BLaER1 (cell line): ENCODE data around the gene LTBP2.

ENCODE experiments used
- H3K27ac ChIP-seq: shearing (Covaris generic); formaldehyde crosslinking; 2 replicates; pipeline ENCODE4 v1.8.1; 2022
- H3K27me3 ChIP-seq: shearing (Covaris generic); formaldehyde crosslinking; 2 replicates; pipeline ENCODE4 v1.8.1; 2022
- H3K36me3 ChIP-seq: shearing (Covaris generic); formaldehyde crosslinking; 2 replicates; pipeline ENCODE4 v1.8.1; 2022
- H3K4me1 ChIP-seq: shearing (Covaris generic); formaldehyde crosslinking; 2 replicates; pipeline ENCODE4 v1.8.1; 2022
- H3K4me2 ChIP-seq: shearing (Covaris generic); formaldehyde crosslinking; 2 replicates; pipeline ENCODE4 v1.8.1; 2022
- H3K4me3 ChIP-seq: shearing (Covaris generic); formaldehyde crosslinking; 2 replicates; pipeline ENCODE4 v1.8.1; 2022
- H3K9ac ChIP-seq: shearing (Covaris generic); formaldehyde crosslinking; 2 replicates; pipeline ENCODE4 v1.8.1; 2022
- H3K9me3 ChIP-seq: shearing (Covaris generic); formaldehyde crosslinking; 2 replicates; pipeline ENCODE4 v1.8.1; 2022
- H4K20me1 ChIP-seq: shearing (Covaris generic); formaldehyde crosslinking; 2 replicates; pipeline ENCODE4 v1.8.1; 2022
- Cebpa-rat ChIP-seq: shearing (Covaris generic); IDR thresholded peaks from 2 replicates; pipeline ENCODE4 v1.8.1; 2022

LTBP2 gene

DNA sequence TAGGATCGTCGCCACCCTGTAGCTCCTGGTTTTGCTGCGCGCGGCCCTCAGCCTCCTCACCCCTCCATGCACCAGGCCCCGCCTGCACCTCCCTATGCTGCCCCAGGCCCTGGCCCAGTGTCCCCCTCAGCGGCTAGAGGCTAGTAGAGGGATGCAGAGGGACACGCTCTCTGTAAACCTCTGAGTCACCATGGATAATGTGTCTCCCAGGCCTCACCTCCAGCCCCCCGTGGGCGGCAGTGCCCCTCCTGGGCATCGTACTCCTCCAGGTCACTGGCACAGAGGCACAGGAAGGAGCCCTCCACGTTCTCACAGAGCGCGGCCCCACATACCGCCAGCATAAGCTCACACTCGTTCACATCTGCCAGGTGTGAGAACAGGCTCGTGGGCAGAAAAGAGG, 106.2 kb downstream of the LTBP2 start:
- peak overlapping the region; percentile 87 for H3K9ac ChIP-seq
- H3K36me3 ChIP-seq: peaks cover 23% of the 10 kb centered on the region
- TF ChIP-seq Cebpa-rat: no peak
- H3K27ac ChIP-seq: peak overlapping the region; percentile 96
- peak overlapping the region; percentile 99 for H3K4me2 ChIP-seq
- H4K20me1 ChIP-seq: no peaks in the 10 kb centered on the region
- peak overlapping the region; percentile 60 for H3K4me3 ChIP-seq
- H3K9me3 ChIP-seq: no peaks in the 10 kb centered on the region
- no peaks in the 10 kb centered on the region for H3K27me3 ChIP-seq
- H3K4me1 ChIP-seq: peaks cover 85% of the 10 kb centered on the region

DNA sequence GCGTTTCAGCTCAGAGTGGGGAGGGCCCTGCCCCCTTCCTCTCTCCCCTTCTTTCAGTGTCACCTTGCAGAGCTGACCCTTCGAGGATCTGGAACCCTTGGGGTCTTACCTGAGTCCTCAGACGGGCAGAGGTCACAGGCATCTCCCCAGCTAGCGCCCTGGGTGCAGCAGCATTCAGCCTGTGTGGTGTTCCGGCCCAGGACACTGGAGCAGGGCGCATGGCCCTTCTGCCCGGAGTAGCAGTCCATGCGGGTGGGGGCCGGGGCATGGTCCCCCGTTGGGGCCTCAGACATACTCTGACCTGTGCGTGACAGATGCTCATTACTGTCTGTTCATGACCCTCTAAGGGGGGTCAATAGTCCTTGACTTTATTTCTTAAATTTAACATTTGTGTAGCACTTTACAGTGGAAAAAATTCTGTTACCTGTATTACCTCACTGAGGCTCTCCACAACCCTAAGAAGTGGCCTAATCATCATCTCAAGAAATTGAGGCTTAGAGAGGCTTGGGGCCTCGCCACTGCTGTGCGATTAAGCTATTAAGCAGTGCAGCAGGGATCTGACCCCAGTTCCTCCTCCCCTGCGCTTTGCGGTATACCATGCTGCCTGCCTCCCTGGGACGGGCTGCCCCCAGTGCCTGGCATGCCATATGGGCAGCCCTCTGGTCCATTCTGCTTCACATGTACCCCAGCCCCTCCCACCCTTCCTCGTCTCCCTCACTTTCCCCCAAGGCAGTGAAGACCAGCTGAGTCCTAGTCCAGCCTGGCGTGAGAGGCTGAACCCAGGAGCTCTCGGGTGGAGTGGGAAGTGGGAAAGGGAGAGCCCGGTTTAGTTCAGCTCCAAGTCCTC, 106.9 kb downstream of the LTBP2 start:
- TF ChIP-seq Cebpa-rat: no peak
- Histone ChIP-seq H3K27me3 (no peaks in the 10 kb centered on the region), H3K4me3 (peak overlapping the region; percentile 60)

DNA sequence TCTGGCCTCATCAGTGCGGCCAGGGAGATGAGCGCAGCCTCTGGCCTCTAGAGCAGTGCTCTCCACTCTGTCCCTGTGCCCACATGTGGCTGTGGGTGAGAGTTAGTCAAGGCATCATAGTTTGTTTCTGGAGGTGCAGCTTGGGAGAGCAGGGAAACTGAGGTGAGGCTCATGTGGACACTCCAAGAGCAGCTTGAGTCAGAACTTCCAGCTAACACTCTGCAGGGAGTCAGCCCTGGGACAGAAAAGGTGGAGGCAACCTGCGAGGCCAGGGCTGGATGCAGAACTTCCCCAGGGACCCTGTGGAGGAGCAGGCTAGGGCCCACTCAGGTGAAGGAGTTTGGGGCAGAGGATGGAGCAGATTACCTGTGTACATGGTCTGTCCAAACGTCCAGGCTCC, 107.6 kb downstream of the LTBP2 start:
- Histone ChIP-seq H3K27me3 (no peaks in the 10 kb centered on the region), H3K9me3 (no peaks in the 10 kb centered on the region), H3K4me1 (peaks cover 80% of the 10 kb centered on the region), H3K9ac (peak overlapping the region; percentile 87), H3K36me3 (peaks cover 38% of the 10 kb centered on the region), H4K20me1 (no peaks in the 10 kb centered on the region), H3K4me2 (peak overlapping the region; percentile 99), H3K4me3 (no peak overlapping the region), H3K27ac (peak overlapping the region; percentile 96)
- TF ChIP-seq Cebpa-rat: no peak

More for the DNA sequence above, 106.9 kb downstream of the LTBP2 start:
- H3K36me3 ChIP-seq: peaks cover 31% of the 10 kb centered on the region
- peak overlapping the region; percentile 96 for H3K27ac ChIP-seq
- no peaks in the 10 kb centered on the region for H3K9me3 ChIP-seq
- peak overlapping the region; percentile 99 for H3K4me2 ChIP-seq
- peaks cover 85% of the 10 kb centered on the region for H3K4me1 ChIP-seq
- H3K9ac ChIP-seq: peak overlapping the region; percentile 87
- H4K20me1 ChIP-seq: no peaks in the 10 kb centered on the region

DNA sequence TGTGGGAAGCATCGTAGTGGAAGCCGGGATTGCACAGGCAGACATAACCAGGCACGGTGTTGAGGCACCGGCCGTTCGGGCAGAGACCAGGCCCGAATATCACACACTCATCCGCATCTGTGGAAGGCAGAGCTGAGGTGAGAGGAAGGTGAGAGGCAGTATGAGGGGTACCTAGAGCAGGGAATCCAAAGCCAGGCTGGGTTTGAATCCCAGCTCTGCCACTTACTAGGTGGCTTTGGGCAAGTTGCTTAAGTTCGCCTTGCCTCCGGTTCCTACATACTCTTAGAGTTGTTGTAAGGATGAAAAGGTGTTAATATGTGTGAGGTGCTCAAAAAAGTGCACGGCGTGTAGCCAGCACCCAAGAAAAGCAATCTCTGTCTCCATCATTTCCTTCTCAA, 108.1 kb downstream of the LTBP2 start:
- no peaks in the 10 kb centered on the region for H3K9me3 ChIP-seq
- no peak overlapping the region for H3K4me3 ChIP-seq
- no peaks in the 10 kb centered on the region for H4K20me1 ChIP-seq
- peak overlapping the region; percentile 96; the same call in 1 of the 2 replicates for H3K27ac ChIP-seq
- peaks cover 41% of the 10 kb centered on the region for H3K36me3 ChIP-seq
- no peaks in the 10 kb centered on the region for H3K27me3 ChIP-seq
- peak overlapping the region; percentile 87; the same call in 1 of the 2 replicates for H3K9ac ChIP-seq
- H3K4me1 ChIP-seq: peaks cover 76% of the 10 kb centered on the region
- peak overlapping the region; percentile 99 for H3K4me2 ChIP-seq
- no peak for TF ChIP-seq Cebpa-rat

DNA sequence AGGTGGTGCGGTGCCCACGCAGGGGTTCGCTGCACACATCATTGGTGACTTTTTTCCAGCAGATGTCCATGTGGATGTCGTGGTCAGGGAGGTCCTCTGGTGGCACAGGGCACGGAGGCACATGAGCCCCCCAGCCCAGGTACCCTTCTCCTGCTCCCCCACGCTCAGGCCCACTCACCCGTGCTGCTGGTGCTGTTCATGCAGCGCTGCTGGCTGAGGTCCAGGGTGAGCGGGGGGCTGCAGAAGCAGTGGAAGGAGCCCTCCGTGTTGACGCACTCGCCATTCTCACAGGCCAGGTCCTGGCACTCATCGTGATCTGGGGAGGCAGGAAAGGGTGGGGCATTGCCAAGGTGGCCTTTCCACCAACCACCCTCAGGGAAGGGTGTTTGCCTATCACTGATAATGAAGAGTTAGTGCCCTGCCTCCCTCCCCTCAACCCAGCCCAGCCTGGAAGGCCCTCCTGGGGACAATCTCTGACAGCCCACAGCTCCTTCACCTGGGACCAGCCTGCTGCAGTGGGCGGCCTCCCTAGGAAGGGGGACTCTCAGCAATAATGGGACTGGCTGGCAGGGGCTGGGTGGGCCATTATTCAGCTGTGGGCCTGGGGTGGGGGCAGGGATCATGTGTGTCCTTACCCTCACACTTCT, 108.6 kb downstream of the LTBP2 start:
- TF ChIP-seq Cebpa-rat: no peak
- Histone ChIP-seq H4K20me1 (no peaks in the 10 kb centered on the region), H3K4me1 (peaks cover 70% of the 10 kb centered on the region), H3K4me3 (no peak overlapping the region), H3K27ac (peak overlapping the region; percentile 96), H3K36me3 (peaks cover 41% of the 10 kb centered on the region), H3K4me2 (peak overlapping the region; percentile 22), H3K9ac (peak overlapping the region; percentile 3; the same call in 1 of the 2 replicates), H3K27me3 (no peaks in the 10 kb centered on the region), H3K9me3 (no peaks in the 10 kb centered on the region)

DNA sequence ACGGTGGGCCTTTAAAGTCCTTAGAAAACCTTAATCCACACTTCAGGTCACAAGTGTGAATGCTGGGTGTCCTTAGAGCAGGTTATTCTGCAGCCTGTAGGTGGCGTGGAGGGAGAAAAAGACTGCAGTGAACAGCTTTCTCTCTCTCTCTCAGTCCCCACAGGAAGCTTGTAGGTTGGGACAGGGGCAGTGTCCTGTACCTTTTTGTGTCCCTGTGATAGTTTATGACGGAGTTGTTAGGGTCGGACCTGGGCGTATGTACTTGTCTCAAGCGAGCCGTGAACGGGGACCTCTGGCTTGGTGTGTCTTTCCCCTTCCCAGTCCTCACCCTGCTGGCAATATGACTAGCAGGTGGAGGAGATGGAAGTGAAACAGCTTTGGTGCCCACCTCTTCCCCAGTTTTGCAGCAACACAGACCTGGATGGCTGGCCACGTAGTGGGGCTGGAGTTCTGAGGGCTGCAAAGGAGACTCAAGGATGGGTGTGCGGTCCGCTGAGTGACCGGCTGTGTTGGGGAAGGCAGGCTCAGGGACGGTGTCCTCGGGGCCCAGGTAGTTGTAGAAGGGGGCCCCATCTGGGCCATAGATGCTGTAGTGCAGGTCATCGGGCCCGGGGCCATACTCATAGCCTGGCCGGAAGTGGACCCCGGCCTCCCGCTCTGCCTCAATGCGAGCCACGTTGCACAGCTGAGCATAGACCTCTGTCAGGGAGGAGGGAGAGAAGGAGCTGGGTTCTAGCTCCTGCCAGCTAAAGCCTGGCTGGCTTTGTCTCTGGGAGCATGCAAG, 109.6 kb downstream of the LTBP2 start:
- H3K9me3 ChIP-seq: no peaks in the 10 kb centered on the region
- no peak overlapping the region for H3K4me3 ChIP-seq
- peaks cover 60% of the 10 kb centered on the region for H3K4me1 ChIP-seq
- H3K36me3 ChIP-seq: peaks cover 44% of the 10 kb centered on the region
- H4K20me1 ChIP-seq: no peaks in the 10 kb centered on the region
- H3K9ac ChIP-seq: peak overlapping the region; percentile 3; the same call in 1 of the 2 replicates
- no peak for TF ChIP-seq Cebpa-rat
- H3K4me2 ChIP-seq: peak overlapping the region; percentile 22
- peak overlapping the region; percentile 96; the same call in 1 of the 2 replicates for H3K27ac ChIP-seq
- no peaks in the 10 kb centered on the region for H3K27me3 ChIP-seq

DNA sequence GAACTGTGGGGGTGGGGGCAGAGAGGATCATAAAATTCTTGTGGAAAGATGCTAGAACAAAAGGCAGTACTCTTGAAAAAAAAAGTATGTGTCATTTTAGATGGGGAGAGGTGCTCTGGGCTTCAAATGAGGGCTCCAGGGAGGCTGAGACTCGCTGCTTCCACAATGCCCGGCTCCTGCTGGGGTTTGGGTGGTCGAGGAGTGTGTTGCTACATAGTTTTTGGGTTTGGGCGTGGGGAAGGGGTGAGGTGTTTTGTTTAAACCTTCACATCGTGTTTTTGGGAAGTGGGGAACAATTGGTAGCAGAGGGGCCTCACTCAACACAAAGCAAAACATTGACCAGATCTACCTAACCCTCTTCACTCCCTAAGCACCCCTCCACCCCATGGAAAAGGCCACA, 110.3 kb downstream of the LTBP2 start:
- H3K4me3 ChIP-seq: no peak overlapping the region
- TF ChIP-seq Cebpa-rat: no peak
- H3K9me3 ChIP-seq: no peaks in the 10 kb centered on the region
- H3K4me2 ChIP-seq: no peak overlapping the region
- H3K4me1 ChIP-seq: peaks cover 53% of the 10 kb centered on the region
- no peaks in the 10 kb centered on the region for H3K27me3 ChIP-seq
- no peaks in the 10 kb centered on the region for H4K20me1 ChIP-seq
- H3K27ac ChIP-seq: no peak overlapping the region
- peaks cover 52% of the 10 kb centered on the region for H3K36me3 ChIP-seq
- H3K9ac ChIP-seq: no peak overlapping the region

DNA sequence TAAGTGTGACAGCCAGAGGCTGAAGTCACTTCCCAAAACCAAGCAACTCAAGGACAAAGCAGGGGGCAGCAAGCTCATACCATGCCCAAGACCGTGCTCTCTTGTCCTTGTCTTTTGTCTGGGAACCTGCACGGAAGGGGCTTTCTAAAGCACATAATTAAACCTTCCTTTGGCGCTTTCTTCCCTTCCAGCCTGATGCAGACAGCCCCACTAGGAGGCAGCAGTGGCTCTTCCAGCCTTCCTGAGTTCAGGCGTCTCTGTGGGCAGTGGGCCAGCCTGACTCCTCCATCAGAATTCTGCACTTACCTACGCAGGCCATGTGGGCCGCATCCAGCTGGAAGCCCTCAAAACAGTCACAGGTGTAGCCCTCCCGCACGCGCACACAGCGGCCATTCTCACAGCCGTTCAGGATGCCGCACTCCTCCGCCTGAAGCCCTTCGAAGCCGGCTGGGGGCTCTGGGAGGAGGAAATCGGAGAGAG, 110.9 kb downstream of the LTBP2 start:
- Histone ChIP-seq H3K9ac (no peak overlapping the region), H3K4me2 (no peak overlapping the region), H3K4me1 (peaks cover 48% of the 10 kb centered on the region), H3K27ac (no peak overlapping the region), H4K20me1 (no peaks in the 10 kb centered on the region), H3K36me3 (peaks cover 57% of the 10 kb centered on the region), H3K9me3 (no peaks in the 10 kb centered on the region), H3K4me3 (no peak overlapping the region), H3K27me3 (no peaks in the 10 kb centered on the region)
- TF ChIP-seq Cebpa-rat: no peak

DNA sequence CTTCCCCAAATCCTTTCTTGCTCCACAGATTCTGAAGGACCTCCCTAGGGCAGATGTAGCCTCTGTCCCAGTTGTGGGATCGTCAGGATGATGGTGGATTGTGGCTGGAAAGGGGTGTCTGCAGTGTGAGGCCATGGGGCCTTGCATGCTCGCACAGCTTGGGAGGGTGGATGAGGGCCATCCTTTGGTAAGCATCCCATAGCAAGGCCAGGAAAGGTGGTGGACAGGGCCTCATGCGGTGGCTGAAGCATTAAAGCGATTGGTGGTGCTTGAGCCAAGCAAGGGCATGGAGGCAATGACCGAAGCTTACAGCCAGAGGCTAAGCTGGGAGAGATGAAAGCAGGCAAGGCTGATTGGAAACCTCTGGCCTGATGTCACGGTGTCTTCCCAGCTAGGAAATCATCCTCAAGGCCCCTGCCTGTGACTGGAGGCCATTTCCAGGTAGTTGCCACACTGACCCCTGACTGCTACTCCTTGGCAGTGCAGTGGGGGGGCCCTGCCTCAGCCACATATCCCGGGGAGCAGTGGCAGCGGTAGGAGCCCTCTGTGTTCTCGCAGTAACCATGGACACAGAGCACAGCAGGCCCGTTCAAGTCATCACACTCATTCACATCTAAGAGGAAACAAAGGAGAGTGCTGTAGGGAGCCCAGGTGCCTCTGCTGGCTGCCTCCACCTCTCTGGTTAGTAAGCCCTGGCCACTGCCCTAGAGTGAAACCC, 111.5 kb downstream of the LTBP2 start:
- H3K4me3 ChIP-seq: no peak overlapping the region
- H4K20me1 ChIP-seq: no peaks in the 10 kb centered on the region
- peaks cover 42% of the 10 kb centered on the region for H3K4me1 ChIP-seq

More for the DNA sequence above, 111.5 kb downstream of the LTBP2 start:
- Histone ChIP-seq H3K27ac (no peak overlapping the region), H3K9me3 (no peaks in the 10 kb centered on the region), H3K36me3 (peaks cover 63% of the 10 kb centered on the region), H3K4me2 (no peak overlapping the region), H3K9ac (no peak overlapping the region), H3K27me3 (no peaks in the 10 kb centered on the region)
- TF ChIP-seq Cebpa-rat: no peak
